Prostate gland (tissue), 2 donors: ENCODE measurements around the gene UBAP2L.

Experiments
- POLR2A ChIP-seq: fragments of 450-650 bp; IDR thresholded peaks from one replicate; pipeline ENCODE4 v1.6.1; 2016; ENCODE audit warnings: antibody characterized with exemption, mild to moderate bottlenecking
- POLR2AphosphoS5 ChIP-seq: sonication (generic); formaldehyde crosslinking; IDR thresholded peaks from one replicate; pipeline ENCODE4 v1.6.1; 2017; ENCODE audit warnings: antibody characterized with exemption
- TF ChIP-seq, protein P1 (sequence below), 4 experiments: fragments of 200-600 bp in 2 of 4; fragments of 450-650 bp in 2 of 4; sonication (generic) in 2 of 4; IDR thresholded peaks; 1 replicate in 3 of 4; 2 replicates in 1 of 4; pipeline ENCODE4 v1.5.1; 2016 to 2019; ENCODE audit warnings: antibody characterized with exemption in 4 of 4, mild to moderate bottlenecking in 2 of 4, moderate library complexity in 2 of 4

DNA sequence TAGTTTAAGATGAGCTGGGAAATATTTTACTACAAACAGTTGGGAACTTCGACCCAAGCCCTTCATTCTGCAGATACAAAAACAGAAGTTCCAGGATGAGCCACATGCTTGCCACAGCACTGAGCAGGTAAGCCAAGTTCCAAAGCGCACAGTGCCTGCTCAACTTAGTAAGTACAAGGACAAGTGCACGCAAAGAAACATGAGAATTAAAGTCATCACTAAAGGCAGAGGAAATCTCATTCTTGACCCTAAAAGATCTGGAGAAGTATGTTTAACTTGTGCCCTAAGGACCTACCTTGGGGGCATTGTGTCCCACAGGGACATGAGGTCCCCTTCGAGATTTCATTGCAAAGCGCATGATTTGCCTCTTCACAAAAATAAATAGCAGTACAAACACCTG is 1.2 kb upstream of the UBAP2L start:
- TF ChIP-seq, protein P1, sequence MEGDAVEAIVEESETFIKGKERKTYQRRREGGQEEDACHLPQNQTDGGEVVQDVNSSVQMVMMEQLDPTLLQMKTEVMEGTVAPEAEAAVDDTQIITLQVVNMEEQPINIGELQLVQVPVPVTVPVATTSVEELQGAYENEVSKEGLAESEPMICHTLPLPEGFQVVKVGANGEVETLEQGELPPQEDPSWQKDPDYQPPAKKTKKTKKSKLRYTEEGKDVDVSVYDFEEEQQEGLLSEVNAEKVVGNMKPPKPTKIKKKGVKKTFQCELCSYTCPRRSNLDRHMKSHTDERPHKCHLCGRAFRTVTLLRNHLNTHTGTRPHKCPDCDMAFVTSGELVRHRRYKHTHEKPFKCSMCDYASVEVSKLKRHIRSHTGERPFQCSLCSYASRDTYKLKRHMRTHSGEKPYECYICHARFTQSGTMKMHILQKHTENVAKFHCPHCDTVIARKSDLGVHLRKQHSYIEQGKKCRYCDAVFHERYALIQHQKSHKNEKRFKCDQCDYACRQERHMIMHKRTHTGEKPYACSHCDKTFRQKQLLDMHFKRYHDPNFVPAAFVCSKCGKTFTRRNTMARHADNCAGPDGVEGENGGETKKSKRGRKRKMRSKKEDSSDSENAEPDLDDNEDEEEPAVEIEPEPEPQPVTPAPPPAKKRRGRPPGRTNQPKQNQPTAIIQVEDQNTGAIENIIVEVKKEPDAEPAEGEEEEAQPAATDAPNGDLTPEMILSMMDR (IDR thresholded peaks at IDR 0.05): no peak
- TF ChIP-seq POLR2A: no peak
- TF ChIP-seq POLR2AphosphoS5: no peak
